CD4-positive, alpha-beta T cell treated with Interleukin-6 for 4 hours (primary cell): ENCODE measurements around the gene PTER.

Experiments
- DNase-seq: peaks from one replicate; pipeline ENCODE4 v3.0.0-alpha.2; 2020; ENCODE audit warnings: mixed read lengths

PTER gene

DNA sequence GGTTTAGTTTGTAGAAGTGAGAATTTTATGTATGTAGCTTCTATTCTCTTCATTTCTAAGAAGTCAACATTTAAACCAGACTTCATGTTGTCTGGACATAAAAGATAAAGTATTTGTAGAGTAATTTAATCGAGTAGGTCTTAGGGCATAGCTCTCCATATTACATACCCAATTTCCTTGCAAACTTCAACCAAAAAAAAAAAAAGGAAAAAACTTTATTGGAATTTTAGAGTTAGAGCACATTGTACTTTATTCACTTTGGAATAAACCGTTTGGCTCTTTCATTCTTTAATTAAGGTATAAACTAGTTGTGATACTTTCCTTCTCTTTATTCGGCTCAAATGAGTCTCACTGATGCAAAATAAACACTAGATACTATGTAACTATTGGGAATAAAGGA, 36.0 kb downstream of the PTER start:
- DNase-seq = no peak

DNA sequence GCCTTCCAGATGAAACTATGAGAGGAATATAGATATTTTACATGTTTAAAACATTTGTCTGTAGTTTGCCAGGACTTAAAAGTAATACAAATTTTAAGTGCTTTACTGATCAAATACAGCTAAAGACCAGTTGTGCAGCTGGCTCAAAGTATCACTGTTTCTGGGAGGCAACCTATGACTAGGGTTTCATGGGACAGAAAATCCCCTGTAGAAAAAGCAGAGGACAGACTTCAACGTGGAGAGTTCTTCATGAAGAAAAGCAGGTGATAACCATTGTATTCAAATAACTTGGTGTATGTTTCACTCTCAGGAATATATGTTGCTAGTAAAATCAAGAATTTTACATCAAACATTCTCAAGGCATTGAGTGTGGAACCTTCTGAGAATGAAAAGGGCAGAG, 40.9 kb downstream of the PTER start:
- DNase-seq = no peak

DNA sequence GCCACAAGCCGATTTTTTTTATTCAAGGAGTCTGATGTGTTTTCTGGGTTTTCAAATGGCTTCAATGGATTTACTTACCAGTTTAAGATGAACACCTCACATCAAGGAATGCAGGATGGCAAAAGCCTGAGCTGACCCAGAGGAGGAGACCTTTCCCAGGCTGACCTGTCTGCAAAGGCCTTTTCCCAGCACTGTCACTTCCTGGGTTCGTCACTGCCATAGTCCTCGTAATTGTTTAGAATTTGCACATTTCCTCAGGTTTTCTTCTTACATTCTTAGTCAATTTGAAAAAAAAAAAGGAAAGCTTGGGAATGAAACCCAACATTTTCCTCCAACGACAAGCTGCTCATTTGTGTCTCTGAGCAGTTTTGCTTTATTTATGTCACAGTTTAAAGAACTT, 42.0 kb downstream of the PTER start:
- DNase-seq = no peak

DNA sequence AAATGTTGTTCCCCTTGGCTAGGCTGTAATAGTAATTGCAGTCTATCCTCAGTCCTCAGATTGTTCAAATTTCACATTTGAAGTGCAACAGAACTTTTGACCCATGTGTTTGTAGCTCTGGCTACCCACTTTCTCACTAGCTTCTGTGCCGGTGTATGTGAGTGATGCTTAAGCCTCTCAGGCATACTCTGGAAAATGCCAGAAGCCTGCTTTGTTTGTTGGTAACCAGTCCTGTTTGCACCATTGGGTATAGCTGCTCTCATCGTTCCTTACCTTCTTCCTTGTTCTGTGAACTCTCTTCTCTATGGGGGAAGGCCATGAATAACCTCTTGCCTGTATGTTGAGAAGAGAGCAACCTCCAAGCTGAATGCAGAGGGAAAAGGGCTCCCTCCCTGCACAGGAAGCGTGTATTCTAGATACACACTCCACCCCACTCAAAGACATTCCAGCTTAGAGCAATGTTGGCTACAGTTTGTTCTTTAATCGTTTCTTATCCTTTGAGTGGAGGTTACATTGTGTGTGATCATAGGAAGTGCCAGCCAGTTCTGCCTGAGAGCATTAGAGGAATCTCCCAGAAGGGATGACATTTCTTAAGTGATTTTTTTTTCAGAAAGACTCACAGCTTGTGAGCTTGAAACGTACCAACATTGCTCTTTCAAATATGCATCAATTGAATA, 44.4 kb downstream of the PTER start:
- no peak for DNase-seq

DNA sequence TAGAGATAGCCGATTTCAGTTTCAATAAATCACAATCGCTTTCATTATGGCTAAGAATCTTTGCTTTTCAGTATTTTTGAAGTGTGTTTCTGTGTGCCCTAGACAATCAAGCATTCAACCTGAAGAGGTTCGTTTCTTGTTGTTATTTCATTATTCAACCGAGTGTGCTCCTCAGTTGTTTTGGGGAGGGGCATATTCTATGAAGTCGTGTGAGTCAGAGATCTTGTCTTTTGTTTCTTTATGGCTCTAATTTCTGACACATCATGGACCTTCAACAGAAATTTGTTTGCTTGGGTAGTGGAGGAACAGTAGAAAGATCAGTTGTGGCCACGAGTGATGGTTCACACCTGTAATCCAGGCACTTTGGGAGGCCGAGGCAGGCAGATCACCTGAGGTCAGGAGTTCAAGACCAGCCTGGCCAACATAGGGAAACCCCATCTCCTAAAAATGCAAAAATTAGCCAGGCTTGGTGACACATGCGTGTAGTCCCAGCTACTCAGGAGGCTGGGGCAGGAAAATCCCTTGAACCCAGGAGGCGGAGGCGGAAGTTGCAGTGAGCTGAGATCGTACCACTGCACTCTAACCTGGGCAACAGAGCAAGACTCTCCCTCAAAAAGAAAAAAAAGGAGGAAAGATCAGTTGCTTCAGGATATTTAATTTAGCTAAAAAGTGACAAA, 46.6 kb downstream of the PTER start:
- DNase-seq = no peak

DNA sequence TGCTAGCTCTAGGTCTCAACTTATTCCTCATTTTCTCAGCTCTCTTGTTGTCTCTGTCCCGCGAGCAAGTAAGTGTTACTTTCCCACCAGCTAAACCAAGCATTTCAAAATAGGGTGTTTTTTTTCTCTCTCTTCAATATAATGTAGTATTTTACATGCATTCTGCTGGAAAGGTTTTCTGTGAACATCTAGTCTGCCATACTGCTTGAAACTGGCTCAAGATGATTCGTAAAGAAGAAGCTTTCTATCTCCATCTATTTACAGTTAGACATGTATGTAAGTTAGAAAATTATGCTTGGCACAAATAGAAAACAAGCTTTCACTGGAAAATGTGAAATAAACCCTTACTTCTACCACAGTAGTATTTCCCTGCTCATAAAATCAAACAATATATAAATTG, 53.7 kb downstream of the PTER start:
- no peak for DNase-seq

DNA sequence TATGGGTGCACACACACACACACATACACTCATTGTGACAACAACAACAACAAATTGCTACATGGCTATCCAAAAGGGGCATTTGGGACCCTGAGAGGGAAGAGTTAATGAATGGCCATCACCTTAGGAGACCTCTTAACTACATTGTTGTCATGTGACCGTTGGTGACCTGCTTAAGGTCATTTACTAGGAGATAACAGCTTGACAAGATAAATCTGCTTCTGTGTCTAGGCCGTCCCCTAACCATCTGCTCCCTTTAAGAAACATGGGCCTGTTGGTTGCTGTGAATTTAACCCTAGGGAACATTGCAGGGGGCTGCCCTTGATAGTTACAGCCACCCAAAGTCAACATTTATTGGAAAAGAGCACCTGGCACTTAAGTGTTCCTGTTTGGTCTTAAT, 55.1 kb downstream of the PTER start:
- DNase-seq = no peak

DNA sequence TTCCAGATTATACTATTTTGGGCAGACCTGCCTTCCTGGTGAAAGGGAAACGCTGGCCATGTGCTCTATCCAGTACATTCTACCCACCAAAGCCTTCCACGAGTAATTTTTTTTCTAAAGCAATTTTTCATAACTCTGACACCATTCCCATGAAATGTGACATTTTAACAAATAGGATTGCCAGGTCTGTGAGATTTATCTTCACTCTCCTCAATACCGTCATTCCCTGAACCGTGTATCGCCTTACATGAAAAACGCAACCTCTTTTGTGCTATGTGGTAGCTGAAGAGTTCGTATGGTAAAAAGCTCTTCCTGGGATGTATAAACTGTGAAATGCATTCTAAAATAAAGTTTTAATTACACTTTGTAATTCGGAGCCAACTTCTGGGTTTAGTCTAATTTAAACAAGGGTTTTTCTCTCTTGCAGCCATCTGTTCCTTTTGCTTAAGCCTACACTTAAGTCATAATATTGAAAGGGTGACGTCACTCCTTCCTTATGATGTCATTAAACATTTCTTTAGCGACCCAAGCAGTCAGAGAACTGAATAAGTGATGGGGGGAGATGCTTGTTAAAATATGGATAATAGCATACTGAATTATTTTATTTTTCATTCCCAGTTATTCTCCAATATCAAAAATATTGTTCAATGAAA, 57.2 kb downstream of the PTER start:
- no peak for DNase-seq

DNA sequence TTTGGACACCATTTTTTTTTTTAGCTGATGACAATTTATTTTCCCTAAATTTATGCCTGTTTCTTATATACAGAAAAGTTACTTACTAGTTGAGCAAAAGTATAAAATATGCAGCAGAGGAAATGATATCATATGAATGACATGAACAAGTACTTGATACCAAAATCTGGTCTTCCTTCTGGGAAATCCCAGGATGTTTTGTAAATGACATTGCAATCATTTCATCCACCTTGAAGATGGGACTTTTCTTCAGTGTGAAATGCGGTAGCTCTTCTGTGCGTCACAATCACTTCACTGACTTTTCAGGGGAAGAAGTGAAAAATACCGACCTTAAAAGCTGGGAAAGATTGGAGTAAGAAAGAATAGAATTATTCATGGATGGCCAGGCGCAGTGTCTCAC, 61.1 kb downstream of the PTER start:
- no peak for DNase-seq

DNA sequence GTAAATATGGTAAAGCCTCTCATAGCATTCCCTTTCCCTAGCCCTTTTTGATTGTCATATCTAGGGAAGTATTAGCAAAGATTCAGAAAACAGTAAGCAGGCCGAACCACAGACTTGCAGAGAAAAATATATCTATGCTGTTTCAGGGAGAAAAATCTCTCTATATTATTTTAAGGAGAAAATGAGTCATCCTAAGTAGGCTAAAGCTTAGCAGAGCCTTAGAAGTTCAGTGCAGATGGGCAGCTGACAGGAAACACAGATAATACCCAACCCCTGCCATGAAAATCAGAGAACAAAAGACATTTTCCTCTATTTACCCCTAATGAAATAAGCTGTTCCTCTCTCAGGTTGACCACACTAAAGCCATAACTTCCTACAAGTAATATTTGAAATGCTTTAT, 68.4 kb downstream of the PTER start:
- DNase-seq = no peak

DNA sequence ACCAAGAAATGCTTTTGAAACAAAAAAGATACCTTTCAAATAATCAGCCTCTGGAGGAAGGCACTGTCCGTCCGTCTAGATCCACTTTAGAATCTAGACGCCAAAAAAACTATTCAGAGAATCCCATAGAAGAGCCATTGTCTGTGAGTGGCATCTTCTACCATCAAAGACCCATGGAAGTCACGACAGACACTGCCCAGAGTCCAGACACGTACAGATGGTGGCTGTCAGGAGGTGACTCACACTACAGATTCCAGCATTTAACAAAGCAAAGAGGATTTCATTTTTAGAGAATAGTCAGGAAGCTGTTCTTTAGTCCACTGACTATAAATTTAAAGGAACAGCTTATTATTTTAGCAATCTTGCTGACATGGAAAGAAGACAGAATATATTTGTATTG, 73.2 kb downstream of the PTER start:
- no peak for DNase-seq

DNA sequence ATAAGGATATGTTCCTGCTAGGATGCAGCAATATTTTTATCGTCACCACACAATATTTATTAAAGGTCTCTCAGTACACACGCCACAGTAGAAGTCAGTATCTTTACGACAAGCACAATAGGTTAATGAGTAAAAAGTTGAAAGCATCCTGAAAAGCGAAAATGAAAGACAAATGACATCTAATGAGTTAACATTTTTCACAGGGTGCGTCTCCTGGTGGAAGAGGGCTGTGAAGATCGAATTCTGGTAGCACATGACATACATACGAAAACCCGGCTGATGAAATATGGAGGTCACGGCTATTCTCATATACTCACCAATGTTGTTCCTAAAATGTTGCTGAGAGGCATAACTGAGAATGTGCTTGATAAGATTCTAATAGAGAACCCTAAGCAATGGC, 74.0 kb downstream of the PTER start:
- DNase-seq = no peak

DNA sequence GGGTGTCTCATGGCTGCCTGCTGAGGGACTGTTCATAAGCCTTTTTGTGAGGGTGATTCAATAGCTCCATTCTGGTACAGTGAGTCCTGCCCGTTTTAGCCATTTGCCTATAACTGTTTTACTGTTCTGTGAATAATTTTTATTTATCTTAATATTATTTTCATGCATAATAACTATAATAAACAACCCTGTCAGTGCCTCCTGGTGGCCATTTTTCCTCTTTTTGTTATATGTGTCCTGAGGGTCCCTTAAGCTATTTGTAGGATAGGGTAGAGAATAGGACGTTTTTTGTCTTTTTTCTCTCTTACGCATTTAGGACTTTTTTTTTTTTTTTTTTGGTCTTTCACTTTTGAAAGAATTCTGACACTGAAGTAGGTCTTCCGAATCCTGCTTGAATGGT, 82.0 kb downstream of the PTER start:
- DNase-seq = no peak

DNA sequence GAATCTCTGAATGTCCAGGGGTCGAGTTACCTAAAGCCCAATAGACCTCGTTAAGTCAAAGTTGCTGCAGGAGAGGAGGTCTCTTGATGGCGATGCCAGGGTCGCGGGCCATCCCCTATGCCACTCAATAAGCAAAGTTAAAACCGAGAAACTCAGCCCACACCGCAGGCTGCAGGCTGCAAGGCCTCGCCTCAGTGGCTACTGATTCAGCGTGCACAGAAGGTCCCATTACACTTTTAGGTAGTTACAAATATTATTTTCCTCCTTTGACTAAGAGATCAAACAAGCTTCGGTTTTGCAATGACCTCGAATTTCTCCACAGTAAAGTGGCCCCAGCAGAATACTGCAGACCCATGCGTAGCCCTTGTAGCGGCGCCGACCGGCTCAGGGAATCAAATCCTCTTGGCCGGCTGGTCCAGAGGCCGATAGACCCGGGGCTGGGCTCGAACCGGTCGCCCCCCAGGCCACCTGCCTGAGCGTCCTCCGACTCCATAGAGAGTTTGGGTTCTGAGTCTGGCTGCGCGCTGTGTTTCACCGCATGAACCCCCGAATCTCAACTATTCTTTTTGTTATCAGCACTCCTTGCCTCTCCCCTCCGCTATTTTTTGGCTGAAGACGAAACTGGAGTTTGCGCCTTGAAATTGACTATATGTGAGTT, 82.6 kb downstream of the PTER start:
- no peak for DNase-seq

DNA sequence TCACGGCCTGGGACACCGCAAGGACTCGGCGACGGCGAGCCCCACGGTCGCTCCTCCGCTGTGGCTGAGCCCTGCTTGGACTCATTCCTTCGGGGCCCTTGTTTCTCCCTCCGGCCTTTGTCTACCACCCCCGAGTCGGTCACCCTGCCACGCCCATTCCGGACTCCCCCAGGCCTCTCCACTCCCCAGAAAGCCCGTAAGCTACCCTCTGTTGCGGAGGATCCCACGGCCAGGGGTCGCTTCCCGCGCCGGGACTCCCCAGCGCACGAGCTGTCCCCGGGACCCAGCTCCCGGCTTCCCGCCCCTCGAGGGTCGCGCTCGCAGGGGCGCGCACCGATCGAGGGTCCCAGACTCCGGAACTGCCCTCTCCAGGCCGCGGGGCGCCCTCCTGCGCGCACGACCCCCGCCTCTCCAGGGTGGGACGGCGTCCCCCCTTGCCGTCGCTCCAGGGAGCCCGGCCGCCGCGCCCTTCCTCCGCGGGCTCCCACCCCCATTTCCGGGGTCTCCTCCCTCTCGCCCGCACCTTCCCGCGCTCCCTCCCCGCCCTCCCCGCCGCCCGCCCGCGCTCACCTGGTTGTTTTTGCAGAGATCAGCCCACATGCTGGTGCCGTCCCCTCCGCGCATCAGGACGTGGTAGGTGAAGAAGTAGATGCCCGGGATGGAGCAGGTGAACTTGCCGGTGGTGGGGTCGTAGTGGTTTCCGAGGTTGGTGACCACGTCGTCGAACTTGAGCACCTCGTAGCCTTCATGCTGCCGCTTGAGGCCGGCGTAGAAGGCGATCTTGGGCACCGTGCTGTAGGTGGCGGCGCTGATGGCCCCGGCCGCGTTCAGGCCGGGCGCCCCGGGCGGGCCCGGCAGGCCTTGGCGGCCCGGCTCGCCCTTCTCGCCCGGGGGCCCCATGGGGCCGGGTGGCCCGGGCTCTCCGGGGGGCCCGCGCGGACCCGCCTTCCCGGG, 83.4 kb downstream of the PTER start:
- DNase-seq = peak; percentile 9

DNA sequence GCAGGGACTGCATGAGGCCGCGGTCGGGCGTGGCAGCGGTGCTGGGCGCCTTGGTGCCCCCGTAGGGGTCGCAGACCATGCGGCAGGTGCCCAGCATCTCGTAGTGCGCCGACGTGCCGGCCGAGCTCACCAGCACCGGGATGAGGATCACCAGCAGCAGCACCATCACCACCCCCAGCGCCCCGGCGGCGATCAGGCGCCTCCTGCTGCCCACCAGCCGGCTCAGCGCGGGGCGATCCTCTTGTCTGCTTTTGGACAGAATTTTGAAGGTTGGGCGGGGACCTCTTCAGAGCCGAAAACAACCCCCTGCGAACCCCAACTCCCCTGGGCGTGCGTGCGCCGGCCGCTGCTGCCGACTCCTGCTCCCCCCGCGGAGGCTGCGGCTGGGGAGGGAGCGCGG, 84.1 kb downstream of the PTER start:
- peak; percentile 26 for DNase-seq

DNA sequence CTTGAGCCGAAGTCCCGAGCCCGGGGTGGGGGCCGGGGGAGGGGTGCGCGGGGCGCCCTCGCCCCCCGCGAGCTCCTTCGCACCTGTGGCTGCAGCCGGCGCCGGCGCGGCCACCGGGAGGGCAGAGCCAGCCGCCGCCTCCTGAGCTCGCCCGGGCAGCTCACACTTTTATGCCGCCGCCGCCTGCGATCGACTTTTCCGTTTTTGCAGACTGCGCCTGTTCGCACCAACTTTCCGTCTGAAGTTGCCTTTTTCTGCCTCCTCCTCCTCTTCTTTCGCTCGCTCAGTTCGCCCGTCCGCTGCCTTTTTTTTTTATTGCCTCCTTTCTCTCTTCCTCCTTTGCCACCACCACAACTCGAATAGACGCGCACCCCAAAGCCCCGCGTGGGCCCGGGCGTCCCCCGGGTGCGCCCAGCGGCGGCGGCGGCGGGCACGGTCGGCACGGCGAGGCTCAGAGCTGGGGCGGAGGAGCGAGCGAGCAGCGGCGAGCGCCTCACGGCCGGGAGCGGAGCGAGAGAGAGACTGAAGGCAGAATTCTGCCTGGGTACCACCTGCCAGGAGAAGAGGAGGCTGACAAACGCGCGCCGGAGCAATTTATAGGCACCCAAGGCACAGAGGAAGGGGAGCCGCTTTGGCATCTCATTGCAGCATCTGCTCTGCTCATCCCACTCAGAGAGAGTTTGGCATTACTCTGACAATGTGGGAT, 84.7 kb downstream of the PTER start, which contains the start of gene C1QL3:
TSS of gene C1QL3 (minus strand) at position 569 of the 706 bp plus-strand sequence. CDS start 814 bp downstream, outside the sequence.
- DNase-seq = peak; percentile 4

DNA sequence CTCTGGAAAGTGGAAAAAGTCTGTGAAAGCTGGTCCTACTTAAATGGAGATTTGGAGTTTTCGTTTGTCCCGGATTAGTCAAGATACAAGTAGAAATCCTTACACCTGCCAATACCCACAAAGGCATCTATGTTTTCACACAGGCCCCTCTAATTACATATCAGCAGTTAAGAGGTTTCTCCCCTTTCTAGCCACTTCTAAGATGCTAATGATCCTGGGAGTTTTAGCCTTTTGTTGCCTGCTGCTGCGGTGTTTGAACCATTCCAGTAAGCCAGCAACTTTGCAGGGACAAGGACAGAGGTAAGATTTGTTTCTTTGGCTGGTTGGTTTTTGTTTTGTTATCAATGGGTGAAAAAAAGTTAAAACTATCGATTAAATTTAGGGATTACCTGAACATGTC, 90.6 kb downstream of the PTER start:
- no peak for DNase-seq

DNA sequence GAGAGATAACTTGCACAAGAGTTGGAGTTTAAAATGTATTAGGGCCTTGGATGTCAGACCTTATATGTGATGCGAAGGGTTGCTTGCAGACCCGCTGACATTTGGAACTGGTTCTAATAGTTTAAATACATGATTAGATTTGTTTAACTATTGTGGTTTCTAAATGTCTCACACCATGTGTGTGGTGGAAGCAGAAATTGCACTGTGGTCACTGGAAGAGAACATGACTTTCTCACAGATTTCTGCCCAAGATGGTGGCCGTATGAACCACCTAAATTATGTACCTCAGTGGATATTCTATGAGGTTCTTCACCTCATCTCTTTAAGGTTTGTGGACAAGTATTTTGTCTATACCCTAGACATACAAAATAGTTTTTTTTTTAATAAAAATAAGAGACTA, 93.0 kb downstream of the PTER start:
- no peak for DNase-seq

DNA sequence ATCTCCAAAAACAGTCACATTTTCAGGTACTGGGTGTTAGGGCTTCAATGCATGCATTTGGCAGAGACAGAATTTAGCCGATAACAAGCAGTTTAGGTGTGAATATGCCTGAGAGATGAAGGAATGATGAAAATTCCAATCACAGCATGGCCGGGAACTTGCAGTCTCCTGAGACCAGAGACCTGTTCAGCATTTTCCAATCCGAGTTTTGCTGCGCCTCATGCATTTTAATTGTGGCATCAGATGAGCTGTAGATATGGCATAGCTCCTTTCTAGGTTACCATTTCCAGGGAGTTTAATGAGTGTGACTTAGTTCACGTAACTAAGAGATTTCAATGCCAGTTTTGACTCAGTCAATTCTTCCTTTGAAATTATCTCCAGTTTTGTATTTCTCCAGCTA, 99.3 kb downstream of the PTER start:
- DNase-seq = no peak

DNA sequence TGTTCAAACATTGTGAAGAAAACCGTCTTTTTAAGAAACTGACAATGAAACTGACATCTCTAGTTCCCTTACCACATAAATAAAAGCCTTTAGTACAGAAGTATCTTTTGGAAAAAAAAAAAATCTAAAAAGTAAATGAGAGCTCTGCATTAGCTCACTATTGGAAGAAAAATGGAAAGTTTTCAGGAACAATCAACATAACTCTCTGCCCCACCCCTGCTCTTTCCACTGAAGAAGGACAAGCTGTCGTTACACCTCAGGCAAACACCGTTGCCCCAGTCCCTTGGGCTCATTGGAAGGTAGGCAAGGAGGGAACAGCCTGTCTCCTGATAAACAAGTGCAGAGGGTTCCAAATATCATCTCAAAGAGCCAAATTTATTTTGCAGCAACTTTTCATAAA, 107.3 kb downstream of the PTER start:
- DNase-seq = no peak

DNA sequence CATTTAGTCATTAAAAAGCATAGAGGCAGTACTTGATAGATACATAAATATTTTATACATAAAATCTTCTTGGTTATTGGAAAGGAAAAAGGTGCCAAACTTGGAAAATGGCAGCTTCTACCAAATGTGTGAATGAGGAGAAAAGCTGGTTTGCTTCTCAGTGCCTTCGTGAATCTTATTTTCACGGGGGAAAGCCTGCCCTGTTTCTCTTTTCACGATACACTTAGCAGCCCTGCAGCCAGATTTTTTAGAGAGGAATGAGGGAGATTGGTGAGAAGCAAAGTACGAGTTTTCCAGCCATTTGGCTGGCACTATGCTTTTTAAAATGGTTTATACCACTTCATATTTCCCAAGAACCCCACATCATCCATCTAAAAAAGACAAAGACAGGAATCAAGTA, 107.8 kb downstream of the PTER start:
- DNase-seq = no peak
